Pancreas (tissue), 10 donors: ENCODE measurements around the gene ITPR3. TPM values are rescaled to one million over a fixed set of nuclear protein-coding genes. Genes with fewer than 3 reads are reported as not detected.

Source experiments
- ATAC-seq, 4 donors: fragments of 200-7000 bp; cut with Tn5 transposase; one replicate each; pipeline versions ENCODE4 v1.8.0 to v1.9.1; 2020; ENCODE audit warnings: mild to moderate bottlenecking in 4 of 4, moderate library complexity in 4 of 4
- DNase-seq, 6 donors: peaks; one replicate each; pipeline ENCODE4 v3.0.0-alpha.2; 2020
- FAIRE-seq: peaks from 2 replicates; lab custom pipeline; 2012; peaks lifted over from hg19 to GRCh38; lab: Jason Lieb, UNC
- H3K27ac ChIP-seq, 4 donors: fragments of 200-600 bp; sonication (generic); 1 replicate in 3 of 4; 2 replicates in 1 of 4; pipeline versions ENCODE4 v1.5.0 to v1.8.0; 2020
- H3K27me3 ChIP-seq, 4 donors: fragments of 200-600 bp; one replicate each; pipeline ENCODE4 v1.8.0; 2021
- H3K36me3 ChIP-seq, 3 donors: fragments of 200-600 bp; sonication (generic) in 1 of 3; one replicate each; pipeline versions ENCODE4 v1.5.0 to v1.8.0; 2020 to 2021
- H3K4me1 ChIP-seq, 3 donors: fragments of 200-600 bp; one replicate each; pipeline ENCODE4 v1.8.0; 2021
- H3K4me3 ChIP-seq, 4 donors: fragments of 200-600 bp; sonication (generic) in 2 of 4; one replicate each; pipeline versions ENCODE4 v1.5.0 to v1.8.0; 2020 to 2021
- H3K9me3 ChIP-seq, 4 donors: fragments of 200-600 bp; one replicate each; pipeline ENCODE4 v1.8.0; 2021
- WGBS, 2 donors: extraction: QIAGEN DNeasy Blood & Tissue Kit; methylation state at CpG; one replicate each; pipeline ENCODE4 v1.1.7; 2013; 5-methylcytosine and 5-hydroxymethylcytosine counted together
- intact Hi-C, 3 donors: fragments of 100-400 bp; cut with DNase I; formaldehyde crosslinking; loops; one replicate each; pipeline versions ENCODE4 v1.11.1 to v1.14.2; 2022
- polyA plus RNA-seq, 2 donors: library from polyadenylated mRNA; stranded (reverse); fragments of 200-250 nt; gene quantifications; one replicate each; pipeline ENCODE4 v1.2.3, GENCODE V29; 2013
- total RNA-seq, 6 donors: library from RNA; stranded (reverse); fragmentation: NEBNext Ultra II Directional in 4 of 6; extraction: Animal tissue kit (Norgen Biotek cat#: 25700) in 4 of 6; gene quantifications; one replicate each; pipeline versions ENCODE4 v1.2.1 to v1.2.4, GENCODE V29; 2021 to 2023
- TF ChIP-seq, protein P1 (sequence below), 4 donors: fragments of 200-600 bp; sonication (generic) in 3 of 4; IDR thresholded peaks; one replicate each; pipeline versions ENCODE4 v1.5.0 to v1.8.0; 2021; ENCODE audit warnings: antibody characterized with exemption in 4 of 4
- donor health status: healthy with polysubstance abuse.
- donor health status: DM: no; HTN: no; CAD: no; lungs with moderate emphysema.
- donor health status: DM: no; HTN: no; CAD: no.
- donor health status: control.
- donor health status: control.
- donor health status: Bipolar disorder and iron deficiency.
- donor health status: DM: yes; HTN: yes; CAD: no.
- donor health status: DM: no; HTN: no; CAD: no.
- donor health status: DM: no; HTN: no; CAD: no.
- donor health status: DM: yes; HTN: yes; CAD: no.

ITPR3 gene
- total and polyA plus RNA-seq, 8 donors: 9.1 to 20.3 (median 12.9) TPM

DNA sequence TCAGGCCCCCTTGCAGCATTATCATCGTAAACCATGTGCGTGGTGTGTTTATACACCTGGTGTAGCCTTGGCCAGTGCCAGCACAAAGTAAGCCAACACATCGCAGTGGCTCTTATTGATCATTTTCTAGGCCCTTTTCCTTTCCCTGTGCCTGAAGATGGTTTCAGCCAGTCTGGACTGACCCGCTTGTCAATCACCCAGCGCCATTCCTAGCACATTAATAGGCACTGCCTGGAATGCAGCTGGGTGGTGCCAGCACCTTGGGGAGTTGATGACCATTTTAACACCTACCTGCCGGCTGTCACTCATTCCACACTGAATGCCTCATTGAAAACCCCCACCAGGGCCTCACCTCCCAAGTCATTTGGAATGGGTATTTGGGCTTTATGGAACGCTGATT lies 95.3 kb downstream of the ITPR3 start:
- Histone ChIP-seq H3K27me3 (no peaks in the 10 kb centered on the region), H3K9me3 (no peaks in the 10 kb centered on the region), H3K4me3 (no peak overlapping the region), H3K4me1 (peaks cover 11 to 51% (median 12%) of the 10 kb centered on the region in 3 donors), H3K27ac (peak overlapping the region in 2 of 4 donors; percentile 71 to 79), H3K36me3 (no peaks in the 10 kb centered on the region)
- 23 to 26% methylated on average over 7 of the region's 7 CpGs for WGBS, 2 donors
- intact Hi-C loops: no loop called here
- FAIRE-seq (no peak), ATAC-seq (peak; percentile 58 to 74 (median 72)), DNase-seq (peak in 5 of 6 donors; percentile 67 to 86 (median 78))
- TF ChIP-seq, protein P1, sequence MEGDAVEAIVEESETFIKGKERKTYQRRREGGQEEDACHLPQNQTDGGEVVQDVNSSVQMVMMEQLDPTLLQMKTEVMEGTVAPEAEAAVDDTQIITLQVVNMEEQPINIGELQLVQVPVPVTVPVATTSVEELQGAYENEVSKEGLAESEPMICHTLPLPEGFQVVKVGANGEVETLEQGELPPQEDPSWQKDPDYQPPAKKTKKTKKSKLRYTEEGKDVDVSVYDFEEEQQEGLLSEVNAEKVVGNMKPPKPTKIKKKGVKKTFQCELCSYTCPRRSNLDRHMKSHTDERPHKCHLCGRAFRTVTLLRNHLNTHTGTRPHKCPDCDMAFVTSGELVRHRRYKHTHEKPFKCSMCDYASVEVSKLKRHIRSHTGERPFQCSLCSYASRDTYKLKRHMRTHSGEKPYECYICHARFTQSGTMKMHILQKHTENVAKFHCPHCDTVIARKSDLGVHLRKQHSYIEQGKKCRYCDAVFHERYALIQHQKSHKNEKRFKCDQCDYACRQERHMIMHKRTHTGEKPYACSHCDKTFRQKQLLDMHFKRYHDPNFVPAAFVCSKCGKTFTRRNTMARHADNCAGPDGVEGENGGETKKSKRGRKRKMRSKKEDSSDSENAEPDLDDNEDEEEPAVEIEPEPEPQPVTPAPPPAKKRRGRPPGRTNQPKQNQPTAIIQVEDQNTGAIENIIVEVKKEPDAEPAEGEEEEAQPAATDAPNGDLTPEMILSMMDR (IDR thresholded peaks at IDR 0.05): no peak

DNA sequence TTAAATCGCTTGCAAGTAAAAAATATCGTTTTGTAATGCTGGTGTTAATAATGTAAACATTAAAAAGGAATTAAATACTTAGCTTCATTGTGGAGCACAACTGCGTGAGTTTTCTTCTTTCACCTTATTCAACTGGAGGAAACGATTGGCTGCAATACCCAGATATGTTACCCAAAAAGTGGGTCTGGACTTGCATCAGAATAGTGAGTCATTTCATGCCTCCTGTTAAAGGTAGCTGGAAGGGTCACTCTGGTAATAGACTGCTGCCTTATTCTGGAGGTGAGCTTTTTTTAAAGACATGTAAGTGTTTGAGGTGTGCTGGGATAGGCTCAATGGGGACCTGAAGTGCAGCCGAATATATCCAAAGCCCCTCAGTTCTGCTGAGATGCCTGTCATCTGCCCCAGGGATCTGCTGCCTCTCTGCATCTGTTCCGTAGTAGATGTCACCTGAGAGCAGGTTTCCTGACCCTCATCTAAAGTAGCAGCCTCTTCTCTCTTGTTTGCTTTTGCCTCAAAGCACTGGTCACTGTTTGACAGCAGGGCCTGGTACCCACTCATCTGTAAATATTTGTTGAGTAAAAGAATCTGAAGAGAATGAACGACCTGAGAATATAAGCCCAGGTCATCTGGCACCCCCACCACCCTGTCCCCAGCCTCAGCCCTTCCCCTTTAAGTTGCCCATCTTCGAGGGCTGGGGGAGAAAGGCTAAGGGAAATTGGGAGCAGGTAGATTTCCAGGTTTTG lies 95.9 kb downstream of the ITPR3 start:
- intact Hi-C loops: no loop called here
- ATAC-seq (peak in 1 of 4 donors; percentile 16), DNase-seq (no peak), FAIRE-seq (no peak)
- TF ChIP-seq, protein P1 (IDR thresholded peaks at IDR 0.05): no peak
- 61 to 65% methylated on average over 8 of the region's 8 CpGs for WGBS, 2 donors
- peak overlapping the region in 2 of 4 donors; percentile 71 to 79 for H3K27ac ChIP-seq
- H3K4me1 ChIP-seq: peaks cover 8 to 51% (median 12%) of the 10 kb centered on the region in 3 donors
- H3K27me3 ChIP-seq: no peaks in the 10 kb centered on the region
- no peaks in the 10 kb centered on the region for H3K36me3 ChIP-seq
- no peaks in the 10 kb centered on the region for H3K9me3 ChIP-seq
- H3K4me3 ChIP-seq: no peak overlapping the region

DNA sequence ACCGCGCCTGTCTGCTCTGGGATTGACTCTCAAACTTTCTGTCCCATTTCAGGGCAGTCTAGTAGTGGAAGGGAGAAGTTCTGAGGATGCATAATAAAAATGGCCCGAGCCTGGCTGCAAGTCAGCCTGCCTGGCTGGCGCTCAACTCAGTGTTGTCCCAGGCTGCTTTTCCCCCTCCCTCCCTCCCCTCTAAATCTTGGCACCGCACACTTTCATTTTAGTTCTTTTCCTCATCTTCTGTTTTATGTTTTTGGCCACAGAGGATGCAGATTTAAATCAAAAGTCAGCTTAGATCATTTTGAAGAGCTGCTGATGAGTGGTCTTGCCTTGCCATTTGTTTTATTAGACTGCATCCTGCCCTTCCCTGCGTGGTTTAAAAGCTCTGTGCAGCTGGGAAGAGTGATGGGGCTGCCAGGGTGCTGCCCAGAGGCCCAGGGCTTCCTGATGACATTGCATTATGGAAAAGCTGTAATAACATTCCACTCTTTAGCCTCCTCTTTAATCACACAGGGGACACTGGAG lies 96.9 kb downstream of the ITPR3 start:
- no peak overlapping the region for H3K4me3 ChIP-seq
- TF ChIP-seq, protein P1 (IDR thresholded peaks at IDR 0.05): no peak
- H3K27ac ChIP-seq: no peak overlapping the region
- H3K27me3 ChIP-seq: no peaks in the 10 kb centered on the region
- no peak for ATAC-seq
- WGBS, 2 donors: 37 to 48% methylated on average over 6 of the region's 6 CpGs
- DNase-seq: no peak
- no peaks in the 10 kb centered on the region for H3K9me3 ChIP-seq
- no peak for FAIRE-seq
- no peaks in the 10 kb centered on the region for H3K36me3 ChIP-seq
- H3K4me1 ChIP-seq: peaks cover 6 to 53% (median 14%) of the 10 kb centered on the region in 3 donors
- intact Hi-C loops: no loop called here

DNA sequence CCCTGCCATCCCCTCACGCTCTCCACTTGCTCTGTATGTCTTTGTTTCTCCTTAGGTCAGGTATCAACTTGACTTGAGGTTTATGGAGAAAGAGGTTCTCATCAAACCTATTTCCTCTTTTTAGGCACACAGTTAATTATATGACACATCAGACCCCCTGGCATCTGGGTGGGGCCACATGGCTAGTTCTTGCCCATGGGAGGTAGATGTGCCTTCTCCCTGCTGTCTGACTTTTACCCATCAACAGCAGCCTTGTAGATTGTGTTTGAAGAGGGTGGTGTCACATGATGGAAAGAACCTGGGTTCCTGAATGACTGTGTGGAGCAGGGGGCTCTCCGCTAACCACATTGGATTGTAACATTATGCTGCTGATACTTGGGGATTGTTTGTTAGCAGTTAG lies 97.6 kb downstream of the ITPR3 start:
- WGBS, 2 donors: 100% methylated on average over 2 of the region's 2 CpGs
- TF ChIP-seq, protein P1 (IDR thresholded peaks at IDR 0.05): no peak
- Histone ChIP-seq H3K27ac (peak overlapping the region in 1 of 4 donors; percentile 41), H3K4me3 (no peak overlapping the region), H3K9me3 (no peaks in the 10 kb centered on the region), H3K27me3 (no peaks in the 10 kb centered on the region), H3K36me3 (no peaks in the 10 kb centered on the region), H3K4me1 (peaks cover 6 to 60% (median 18%) of the 10 kb centered on the region in 3 donors)
- no peak for ATAC-seq
- DNase-seq: no peak
- intact Hi-C loops: no loop called here
- no peak for FAIRE-seq
